HepG2 (cell line): ENCODE measurements around the gene MAP3K8. TPM values are rescaled to one million over a fixed set of nuclear protein-coding genes. Genes with fewer than 3 reads are reported as not detected.

Experiments
- ATAC-seq: fragments of 200-7000 bp; cut with Tn5 transposase; 3 replicates; pipeline ENCODE4 v1.9.1; 2020; ENCODE audit warnings: mild to moderate bottlenecking, moderate library complexity
- BruUV-seq: library from RNA; stranded (reverse); fragments of 400-500 nt; replicated peaks from 2 replicates; lab custom pipeline; 2021; lab: Mats Ljungman, UMichigan
- CTCF ChIA-PET: fragments of 300-600 bp; formaldehyde crosslinking; extraction: SDS; loops from one replicate; lab custom pipeline; 2021; ENCODE audit warnings: low total read pairs, inconsistent platforms, low intra/inter-chr PET ratio; lab: Yijun Ruan, JAX
- POLR2A ChIA-PET: fragments of 350-600 bp; sonication (Branson Sonifier 250); formaldehyde crosslinking; loops from one replicate; lab custom pipeline; 2020; ENCODE audit warnings: antibody characterized with exemption, inconsistent platforms; lab: Yijun Ruan, JAX
- DNase-seq: peaks from one replicate; pipeline ENCODE4 v3.0.0-alpha.2; 2015; ENCODE audit warnings: low spot score
- FAIRE-seq: peaks from 3 replicates; lab custom pipeline; 2011; peaks lifted over from hg19 to GRCh38; lab: Jason Lieb, UNC
- H2AFZ ChIP-seq: one replicate; pipeline ENCODE4 v1.6.1; 2011; ENCODE audit warnings: low read length, inconsistent platforms
- H3K27ac ChIP-seq: fragments of 300-600 bp; 3 replicates; pipeline ENCODE4 v1.8.0; 2011; ENCODE audit warnings: mixed run types, mild to moderate bottlenecking, mixed read lengths, low read length, inconsistent platforms; ENCODE audit not compliant: insufficient read depth; ENCODE audit errors: extremely low read length
- H3K27me3 ChIP-seq, 2 experiments: fragments of 200-600 bp in 1 of 2; 2 replicates in 1 of 2; 3 replicates in 1 of 2; pipeline versions ENCODE4 v1.6.0 to v1.8.0; 2011; ENCODE audit warnings: low read length in 2 of 2, mild to moderate bottlenecking in 2 of 2, moderate library complexity in 2 of 2, inconsistent platforms in 1 of 2; ENCODE audit not compliant: insufficient read depth in 2 of 2, control insufficient read depth in 1 of 2
- H3K36me3 ChIP-seq, 2 experiments: fragments of 200-600 bp in 1 of 2; replicated peaks in 1 of 2; 2 replicates in 1 of 2; 3 replicates in 1 of 2; pipeline versions ENCODE4 v1.5.1 to v1.8.0; 2011; ENCODE audit warnings: low read length in 2 of 2, inconsistent platforms in 1 of 2; ENCODE audit not compliant: insufficient read depth in 2 of 2, control insufficient read depth in 1 of 2
- H3K4me1 ChIP-seq: 2 replicates; pipeline ENCODE4 v1.5.1; 2012; ENCODE audit warnings: low read length, inconsistent platforms; ENCODE audit not compliant: insufficient read depth
- H3K4me2 ChIP-seq: 2 replicates; pipeline ENCODE4 v1.6.0; 2011; ENCODE audit warnings: low read depth, low read length, inconsistent platforms
- H3K4me3 ChIP-seq, 3 experiments: fragments of 200-600 bp in 1 of 3; sonication (generic), shearing (Covaris generic) in 1 of 3; replicated peaks in 1 of 3; 2 replicates each; pipeline ENCODE4 v1.5.1; 2011 to 2016; ENCODE audit warnings: low read length in 3 of 3, inconsistent platforms in 2 of 3, low read depth in 2 of 3, mild to moderate bottlenecking in 2 of 3, control low read depth in 1 of 3, mixed read lengths in 1 of 3; ENCODE audit not compliant: insufficient read depth in 1 of 3
- H3K79me2 ChIP-seq: one replicate; pipeline ENCODE4 v1.6.1; 2011; ENCODE audit warnings: low read length, inconsistent platforms; ENCODE audit not compliant: insufficient read depth
- H3K9ac ChIP-seq: 2 replicates; pipeline ENCODE4 v1.6.0; 2011; ENCODE audit warnings: mild to moderate bottlenecking, low read depth, low read length, inconsistent platforms; ENCODE audit not compliant: insufficient read depth
- H3K9me3 ChIP-seq: 2 replicates; pipeline ENCODE4 v1.5.1; 2012; ENCODE audit warnings: mild to moderate bottlenecking, low read length
- H4K20me1 ChIP-seq: 2 replicates; pipeline ENCODE4 v1.6.0; 2011; ENCODE audit warnings: inconsistent platforms, mild to moderate bottlenecking, low read length, moderate library complexity; ENCODE audit not compliant: insufficient read depth
- ATF7 ChIP-seq, 2 experiments: fragments of 450-650 bp in 1 of 2; sonication (generic) in 1 of 2; formaldehyde crosslinking in 1 of 2; IDR thresholded peaks; 2 replicates each; pipeline versions ENCODE4 v1.4.0 to v1.6.1; 2016 to 2020; ENCODE audit warnings: antibody characterized with exemption in 1 of 2, mild to moderate bottlenecking in 1 of 2, missing genetic modification reagents in 1 of 2
- NFKB2 ChIP-seq: sonication (generic); formaldehyde crosslinking; IDR thresholded peaks from 2 replicates; pipeline ENCODE4 v1.4.0; 2020; ENCODE audit warnings: missing genetic modification reagents, borderline replicate concordance
- RXRB ChIP-seq: IDR thresholded peaks from 2 replicates; pipeline ENCODE4 v1.6.1; 2016; ENCODE audit warnings: borderline replicate concordance, missing genetic modification reagents, missing compliant biosample characterization
- ZNF772 ChIP-seq: sonication (generic); formaldehyde crosslinking; IDR thresholded peaks from 2 replicates; pipeline ENCODE4 v1.5.0; 2020; ENCODE audit warnings: mild to moderate bottlenecking, missing genetic modification reagents
- WGBS: methylation state at CpG from one replicate; pipeline ENCODE4 v1.1.6; 2017; ENCODE audit warnings: low lambda C conversion rate; 5-methylcytosine and 5-hydroxymethylcytosine counted together
- in situ Hi-C: cut with HindIII; loops from 2 replicates; pipeline ENCODE4 v1.10.0; 2017; ENCODE audit warnings: low pct_unique_long_range_greater_than_20kb; ENCODE audit not compliant: extremely low pct_ligation_motif_present
- intact Hi-C: fragments of 100-400 bp; cut with micrococcal nuclease; formaldehyde crosslinking; loops from one replicate; pipeline ENCODE4 v1.10.0; 2022; ENCODE audit not compliant: unreplicated experiment
- polyA plus RNA-seq, 8 experiments: library from polyadenylated mRNA; depleted of rRNA in 3 of 8; stranded (reverse) in 7 of 8; unstranded in 1 of 8; fragments of >200 nt; fragmentation: Illumina TruSeq in 4 of 8; extraction: Trizol in 4 of 8; gene quantifications; 2 replicates each; pipeline versions ENCODE4 v1.2.1 to v1.2.3, GENCODE V29; 2011 to 2016; ENCODE audit warnings: low read depth in 4 of 8, missing spikeins in 1 of 8, mixed read lengths in 1 of 8; ENCODE audit not compliant: insufficient read depth in 1 of 8
- total RNA-seq, 5 experiments: library from RNA; depleted of rRNA; stranded (reverse); fragments of >200 nt; fragmentation: Illumina TruSeq; extraction: Trizol; gene quantifications; 2 replicates each; pipeline ENCODE4 v1.2.3, GENCODE V29; 2016; ENCODE audit warnings: low read depth in 1 of 5
- TF ChIP-seq, protein P1 (sequence below): sonication (generic); formaldehyde crosslinking; IDR thresholded peaks from 2 replicates; pipeline ENCODE4 v1.4.0; 2020; ENCODE audit warnings: missing genetic modification reagents
- TF ChIP-seq, protein P2 (sequence below): IDR thresholded peaks from 2 replicates; pipeline ENCODE4 v1.6.1; 2016; ENCODE audit warnings: control low read depth

Gene MAP3K8
- total and polyA plus RNA-seq, 2 of the 13 experiments (the other 11 are each of a cell fraction or from before 2014, with no cell fraction given) = 19.3 to 37.9 TPM

DNA sequence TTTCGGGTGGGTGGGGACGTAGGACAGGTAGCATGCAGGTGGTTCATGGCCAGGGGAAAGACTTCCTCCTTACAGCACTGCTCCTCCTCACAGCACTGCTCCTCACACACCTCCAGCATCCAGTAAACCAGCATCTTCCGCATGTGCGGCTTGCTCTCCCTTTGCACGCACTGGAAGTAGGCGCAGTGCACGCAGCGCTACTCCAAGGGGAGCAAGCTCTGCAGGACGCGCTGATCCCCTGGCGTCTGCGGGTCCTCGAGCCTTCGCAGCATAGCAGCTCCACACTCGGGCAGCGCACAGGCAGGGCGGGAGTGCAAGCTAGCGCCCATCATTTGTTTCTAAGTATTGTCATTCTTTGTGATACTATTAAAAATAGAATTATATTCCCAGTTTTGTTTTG lies 30.5 kb upstream of the MAP3K8 start:
- H3K9me3 ChIP-seq = peaks cover 8% of the 10 kb centered on the region
- no peaks in the 10 kb centered on the region; a peak in 2 of 5 replicates for H3K27me3 ChIP-seq
- H4K20me1 ChIP-seq = no peaks in the 10 kb centered on the region
- in situ Hi-C loops = no loop called here
- no peak overlapping the region for H3K27ac ChIP-seq
- H3K9ac ChIP-seq = no peak overlapping the region
- no peak for TF ChIP-seq NFKB2
- TF ChIP-seq, protein P1, sequence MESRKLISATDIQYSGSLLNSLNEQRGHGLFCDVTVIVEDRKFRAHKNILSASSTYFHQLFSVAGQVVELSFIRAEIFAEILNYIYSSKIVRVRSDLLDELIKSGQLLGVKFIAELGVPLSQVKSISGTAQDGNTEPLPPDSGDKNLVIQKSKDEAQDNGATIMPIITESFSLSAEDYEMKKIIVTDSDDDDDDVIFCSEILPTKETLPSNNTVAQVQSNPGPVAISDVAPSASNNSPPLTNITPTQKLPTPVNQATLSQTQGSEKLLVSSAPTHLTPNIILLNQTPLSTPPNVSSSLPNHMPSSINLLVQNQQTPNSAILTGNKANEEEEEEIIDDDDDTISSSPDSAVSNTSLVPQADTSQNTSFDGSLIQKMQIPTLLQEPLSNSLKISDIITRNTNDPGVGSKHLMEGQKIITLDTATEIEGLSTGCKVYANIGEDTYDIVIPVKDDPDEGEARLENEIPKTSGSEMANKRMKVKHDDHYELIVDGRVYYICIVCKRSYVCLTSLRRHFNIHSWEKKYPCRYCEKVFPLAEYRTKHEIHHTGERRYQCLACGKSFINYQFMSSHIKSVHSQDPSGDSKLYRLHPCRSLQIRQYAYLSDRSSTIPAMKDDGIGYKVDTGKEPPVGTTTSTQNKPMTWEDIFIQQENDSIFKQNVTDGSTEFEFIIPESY (CRISPR knock-in tag) = peak; percentile 41; the same call in 1 of the 2 replicates
- TF ChIP-seq, all 625 proteins: peak for 1
- Histone ChIP-seq H3K4me2 (no peak overlapping the region), H3K36me3 (no peaks in the 10 kb centered on the region), H3K4me3 (no peak overlapping the region), H3K79me2 (no peaks in the 10 kb centered on the region), H2AFZ (no peak overlapping the region), H3K4me1 (no peaks in the 10 kb centered on the region)
- WGBS = 72% methylated on average over 17 of the region's 18 CpGs
- DNase-seq (no peak), ATAC-seq (no peak), FAIRE-seq (no peak)
- no TSS peak for BruUV-seq
- CTCF ChIA-PET = no interaction called here
- POLR2A ChIA-PET = no interaction called here
- intact Hi-C loops = no loop called here

DNA sequence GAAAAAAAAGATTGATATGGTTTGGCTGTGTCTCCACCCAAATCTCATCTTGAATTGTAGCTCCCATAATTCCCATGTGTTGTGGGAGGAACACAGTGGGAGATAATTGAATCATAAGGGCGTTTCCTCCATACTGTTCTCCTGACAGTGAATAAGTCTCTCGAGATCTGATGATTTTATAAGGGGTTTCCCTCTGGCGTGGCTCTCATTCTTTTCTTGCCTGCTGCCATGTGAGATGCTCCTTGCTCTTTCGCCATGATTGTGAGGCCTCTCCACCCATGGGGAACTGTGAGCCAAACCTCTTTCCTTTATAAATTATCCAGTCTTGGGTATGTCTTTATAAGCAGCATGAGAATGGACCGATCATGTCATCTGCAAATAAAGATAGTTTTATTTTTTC lies 29.4 kb upstream of the MAP3K8 start:
- ChIA-PET POLR2A (no interaction called here), CTCF (no interaction called here)
- TF ChIP-seq ATF7 (IDR thresholded peaks at IDR 0.05) = no peak
- no peak for TF ChIP-seq ATF7 (CRISPR knock-in tag; IDR thresholded peaks at IDR 0.05)
- TF ChIP-seq RXRB (CRISPR knock-in tag) = no peak
- TF ChIP-seq, protein P2, sequence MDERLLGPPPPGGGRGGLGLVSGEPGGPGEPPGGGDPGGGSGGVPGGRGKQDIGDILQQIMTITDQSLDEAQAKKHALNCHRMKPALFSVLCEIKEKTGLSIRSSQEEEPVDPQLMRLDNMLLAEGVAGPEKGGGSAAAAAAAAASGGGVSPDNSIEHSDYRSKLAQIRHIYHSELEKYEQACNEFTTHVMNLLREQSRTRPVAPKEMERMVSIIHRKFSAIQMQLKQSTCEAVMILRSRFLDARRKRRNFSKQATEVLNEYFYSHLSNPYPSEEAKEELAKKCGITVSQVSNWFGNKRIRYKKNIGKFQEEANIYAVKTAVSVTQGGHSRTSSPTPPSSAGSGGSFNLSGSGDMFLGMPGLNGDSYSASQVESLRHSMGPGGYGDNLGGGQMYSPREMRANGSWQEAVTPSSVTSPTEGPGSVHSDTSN = no peak
- TF ChIP-seq ZNF772 (CRISPR knock-in tag) = no peak

More for the DNA sequence above, 29.4 kb upstream of the MAP3K8 start:
- BruUV-seq = no TSS peak
- no peaks in the 10 kb centered on the region for H3K36me3 ChIP-seq
- no peak overlapping the region for H3K4me3 ChIP-seq
- peaks cover 8% of the 10 kb centered on the region for H3K9me3 ChIP-seq
- ATAC-seq (no peak), FAIRE-seq (no peak), DNase-seq (no peak)
- H4K20me1 ChIP-seq = no peaks in the 10 kb centered on the region
- no peak overlapping the region for H3K4me2 ChIP-seq
- no peak overlapping the region for H3K27ac ChIP-seq
- H2AFZ ChIP-seq = no peak overlapping the region
- no peaks in the 10 kb centered on the region for H3K4me1 ChIP-seq
- in situ Hi-C loops = no loop called here
- WGBS = 31% methylated on average over 5 of the region's 5 CpGs
- intact Hi-C loops = no loop called here
- no peak overlapping the region for H3K9ac ChIP-seq
- no peaks in the 10 kb centered on the region for H3K79me2 ChIP-seq
- no peaks in the 10 kb centered on the region; a peak in 1 of 5 replicates for H3K27me3 ChIP-seq
